Measurements from ENCODE around the gene SCN1B.

SCN1B gene

GRCh38 chr19:35027009-35027408 lies 3.3 kb upstream of the SCN1B start:
- TF ChIP-seq CREB1 (IDR thresholded peaks at IDR 0.05; ENCODE audit: low read depth) (no peak), YY1 (IDR thresholded peaks at IDR 0.05; ENCODE audit: low read depth) (no peak), TAF1 (IDR thresholded peaks at IDR 0.05; ENCODE audit: low read depth) (no peak), CEBPB (IDR thresholded peaks at IDR 0.05) (no peak)
- TF ChIP-seq, protein P1, sequence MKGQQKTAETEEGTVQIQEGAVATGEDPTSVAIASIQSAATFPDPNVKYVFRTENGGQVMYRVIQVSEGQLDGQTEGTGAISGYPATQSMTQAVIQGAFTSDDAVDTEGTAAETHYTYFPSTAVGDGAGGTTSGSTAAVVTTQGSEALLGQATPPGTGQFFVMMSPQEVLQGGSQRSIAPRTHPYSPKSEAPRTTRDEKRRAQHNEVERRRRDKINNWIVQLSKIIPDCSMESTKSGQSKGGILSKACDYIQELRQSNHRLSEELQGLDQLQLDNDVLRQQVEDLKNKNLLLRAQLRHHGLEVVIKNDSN (IDR thresholded peaks at IDR 0.05): no peak

DNA sequence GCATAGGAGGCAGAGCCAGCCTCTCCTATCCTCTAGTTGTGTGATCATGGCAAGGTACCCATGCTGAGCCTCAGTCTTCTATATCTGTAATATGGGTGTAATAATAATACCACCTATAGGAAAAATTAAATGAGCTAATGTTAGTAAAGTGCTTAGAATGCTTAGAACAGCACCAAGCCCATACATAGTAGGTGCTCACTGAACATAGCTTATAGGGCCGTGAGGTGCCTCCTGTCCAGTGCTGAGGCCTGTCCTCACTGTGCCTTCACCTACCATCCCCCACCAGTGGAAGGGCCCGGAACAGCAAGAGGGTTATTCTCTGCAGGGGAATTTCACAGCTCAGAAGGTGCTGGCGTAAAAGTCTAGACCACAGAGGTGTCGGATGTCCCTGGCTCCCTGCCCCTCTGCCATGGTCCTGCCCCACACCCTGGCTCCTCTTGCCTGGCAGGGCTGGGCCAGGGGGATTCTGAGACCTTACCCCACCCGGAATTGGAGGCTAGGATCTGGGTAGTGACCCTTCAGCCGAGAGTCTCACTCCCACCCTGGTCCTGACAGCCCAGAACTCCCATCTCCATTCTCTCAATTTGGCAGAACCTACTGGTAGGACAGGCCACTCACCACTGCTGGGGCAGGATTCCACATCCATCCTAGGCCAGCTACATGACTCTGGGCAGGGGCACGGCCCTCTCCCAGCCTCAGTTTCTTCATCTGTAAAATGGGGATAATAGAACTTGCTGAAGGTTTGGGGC lies 2.2 kb upstream of the SCN1B start:
- TF ChIP-seq YY1 (IDR thresholded peaks at IDR 0.05; ENCODE audit: low read depth) (no peak), CREB1 (IDR thresholded peaks at IDR 0.05; ENCODE audit: low read depth) (no peak), NFIC (IDR thresholded peaks at IDR 0.05) (0 out of 2 replicates have a peak, but pooled peaks have one; percentile 13), TEAD4 (IDR thresholded peaks at IDR 0.05) (no peak)
- TF ChIP-seq, protein P1 (IDR thresholded peaks at IDR 0.05): no peak

- TF ChIP-seq EP300 (IDR thresholded peaks at IDR 0.05; ENCODE audit: borderline replicate concordance) (no peak), YY1 (IDR thresholded peaks at IDR 0.05; ENCODE audit: low read depth) (no peak), CEBPB (IDR thresholded peaks at IDR 0.05) (no peak)
These were observed 473 bp upstream of the SCN1B start for GRCh38 chr19:35029737-35030256.

GRCh38 chr19:35031072-35031881 lies 1.0 kb downstream of the SCN1B start:
- TF ChIP-seq TAF1 (IDR thresholded peaks at IDR 0.05; ENCODE audit: low read depth): no peak
- TF ChIP-seq, protein P2, sequence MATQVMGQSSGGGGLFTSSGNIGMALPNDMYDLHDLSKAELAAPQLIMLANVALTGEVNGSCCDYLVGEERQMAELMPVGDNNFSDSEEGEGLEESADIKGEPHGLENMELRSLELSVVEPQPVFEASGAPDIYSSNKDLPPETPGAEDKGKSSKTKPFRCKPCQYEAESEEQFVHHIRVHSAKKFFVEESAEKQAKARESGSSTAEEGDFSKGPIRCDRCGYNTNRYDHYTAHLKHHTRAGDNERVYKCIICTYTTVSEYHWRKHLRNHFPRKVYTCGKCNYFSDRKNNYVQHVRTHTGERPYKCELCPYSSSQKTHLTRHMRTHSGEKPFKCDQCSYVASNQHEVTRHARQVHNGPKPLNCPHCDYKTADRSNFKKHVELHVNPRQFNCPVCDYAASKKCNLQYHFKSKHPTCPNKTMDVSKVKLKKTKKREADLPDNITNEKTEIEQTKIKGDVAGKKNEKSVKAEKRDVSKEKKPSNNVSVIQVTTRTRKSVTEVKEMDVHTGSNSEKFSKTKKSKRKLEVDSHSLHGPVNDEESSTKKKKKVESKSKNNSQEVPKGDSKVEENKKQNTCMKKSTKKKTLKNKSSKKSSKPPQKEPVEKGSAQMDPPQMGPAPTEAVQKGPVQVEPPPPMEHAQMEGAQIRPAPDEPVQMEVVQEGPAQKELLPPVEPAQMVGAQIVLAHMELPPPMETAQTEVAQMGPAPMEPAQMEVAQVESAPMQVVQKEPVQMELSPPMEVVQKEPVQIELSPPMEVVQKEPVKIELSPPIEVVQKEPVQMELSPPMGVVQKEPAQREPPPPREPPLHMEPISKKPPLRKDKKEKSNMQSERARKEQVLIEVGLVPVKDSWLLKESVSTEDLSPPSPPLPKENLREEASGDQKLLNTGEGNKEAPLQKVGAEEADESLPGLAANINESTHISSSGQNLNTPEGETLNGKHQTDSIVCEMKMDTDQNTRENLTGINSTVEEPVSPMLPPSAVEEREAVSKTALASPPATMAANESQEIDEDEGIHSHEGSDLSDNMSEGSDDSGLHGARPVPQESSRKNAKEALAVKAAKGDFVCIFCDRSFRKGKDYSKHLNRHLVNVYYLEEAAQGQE (IDR thresholded peaks at IDR 0.05; ENCODE audit: low read depth): no peak
- no peak for TF ChIP-seq EGR1 (IDR thresholded peaks at IDR 0.05)
- no peak for TF ChIP-seq RAD21 (IDR thresholded peaks at IDR 0.05; ENCODE audit: low read depth)
- no peak for TF ChIP-seq ZBTB7A (IDR thresholded peaks at IDR 0.05; ENCODE audit: low read depth)
- TF ChIP-seq CREB1 (IDR thresholded peaks at IDR 0.05; ENCODE audit: low read depth): no peak
- TF ChIP-seq MAX (IDR thresholded peaks at IDR 0.05): no peak

DNA sequence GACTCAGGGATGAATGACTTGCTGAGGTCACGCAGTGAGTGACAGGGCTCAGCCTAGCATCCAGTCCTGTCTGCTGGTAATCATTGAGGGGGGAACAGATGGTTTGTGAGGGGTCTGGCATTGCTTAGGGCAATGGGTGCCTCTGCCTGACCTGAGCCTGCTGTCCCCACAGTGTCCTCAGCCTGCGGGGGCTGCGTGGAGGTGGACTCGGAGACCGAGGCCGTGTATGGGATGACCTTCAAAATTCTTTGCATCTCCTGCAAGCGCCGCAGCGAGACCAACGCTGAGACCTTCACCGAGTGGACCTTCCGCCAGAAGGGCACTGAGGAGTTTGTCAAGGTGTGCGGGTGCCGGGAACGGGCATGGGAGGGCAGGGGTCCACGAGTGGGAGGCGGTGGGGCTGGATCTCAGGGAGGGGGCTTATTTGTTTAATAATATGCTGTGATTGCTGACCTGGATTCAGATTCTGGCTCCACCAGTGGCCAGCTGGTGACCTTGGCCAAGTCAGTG lies 2.1 kb downstream of the SCN1B start:
- no peak for TF ChIP-seq FOXM1 (IDR thresholded peaks at IDR 0.05; ENCODE audit: borderline replicate concordance, low read depth)
- TF ChIP-seq, protein P2 (IDR thresholded peaks at IDR 0.05; ENCODE audit: low read depth): no peak
- no peak for TF ChIP-seq TEAD4 (IDR thresholded peaks at IDR 0.05)
- TF ChIP-seq MAX (IDR thresholded peaks at IDR 0.05): no peak
- TF ChIP-seq NFIC (IDR thresholded peaks at IDR 0.05): no peak
- TF ChIP-seq YY1 (IDR thresholded peaks at IDR 0.05; ENCODE audit: low read depth): no peak
- no peak for TF ChIP-seq CEBPB (IDR thresholded peaks at IDR 0.05)
- no peak for TF ChIP-seq CREB1 (IDR thresholded peaks at IDR 0.05; ENCODE audit: low read depth)
- no peak for TF ChIP-seq TAF1 (IDR thresholded peaks at IDR 0.05; ENCODE audit: low read depth)
- no peak for TF ChIP-seq EGR1 (IDR thresholded peaks at IDR 0.05)
- TF ChIP-seq TCF12 (IDR thresholded peaks at IDR 0.05; ENCODE audit: low read depth): no peak
- no peak for TF ChIP-seq EP300 (IDR thresholded peaks at IDR 0.05; ENCODE audit: borderline replicate concordance)
- TF ChIP-seq, protein P1 (IDR thresholded peaks at IDR 0.05): no peak
- no peak for TF ChIP-seq ZBTB7A (IDR thresholded peaks at IDR 0.05; ENCODE audit: low read depth)
- TF ChIP-seq RAD21 (IDR thresholded peaks at IDR 0.05; ENCODE audit: low read depth): no peak

Data from Ishikawa (cell line).